Measurements from ENCODE around the gene TNF.

The TNF gene
- total RNA-seq: 1.7 to 8,571 (median 35.5) reads per million in 18 experiments

DNA sequence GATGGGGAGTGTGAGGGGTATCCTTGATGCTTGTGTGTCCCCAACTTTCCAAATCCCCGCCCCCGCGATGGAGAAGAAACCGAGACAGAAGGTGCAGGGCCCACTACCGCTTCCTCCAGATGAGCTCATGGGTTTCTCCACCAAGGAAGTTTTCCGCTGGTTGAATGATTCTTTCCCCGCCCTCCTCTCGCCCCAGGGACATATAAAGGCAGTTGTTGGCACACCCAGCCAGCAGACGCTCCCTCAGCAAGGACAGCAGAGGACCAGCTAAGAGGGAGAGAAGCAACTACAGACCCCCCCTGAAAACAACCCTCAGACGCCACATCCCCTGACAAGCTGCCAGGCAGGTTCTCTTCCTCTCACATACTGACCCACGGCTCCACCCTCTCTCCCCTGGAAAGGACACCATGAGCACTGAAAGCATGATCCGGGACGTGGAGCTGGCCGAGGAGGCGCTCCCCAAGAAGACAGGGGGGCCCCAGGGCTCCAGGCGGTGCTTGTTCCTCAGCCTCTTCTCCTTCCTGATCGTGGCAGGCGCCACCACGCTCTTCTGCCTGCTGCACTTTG is at the start of gene TNF:
Gene TNF, plus strand, starts transcription at position 231 of the 567 bp plus-strand sequence. Its CDS starts 177 bp downstream, at position 408.
- DNase-seq: peak; percentile 92 to 93

DNA sequence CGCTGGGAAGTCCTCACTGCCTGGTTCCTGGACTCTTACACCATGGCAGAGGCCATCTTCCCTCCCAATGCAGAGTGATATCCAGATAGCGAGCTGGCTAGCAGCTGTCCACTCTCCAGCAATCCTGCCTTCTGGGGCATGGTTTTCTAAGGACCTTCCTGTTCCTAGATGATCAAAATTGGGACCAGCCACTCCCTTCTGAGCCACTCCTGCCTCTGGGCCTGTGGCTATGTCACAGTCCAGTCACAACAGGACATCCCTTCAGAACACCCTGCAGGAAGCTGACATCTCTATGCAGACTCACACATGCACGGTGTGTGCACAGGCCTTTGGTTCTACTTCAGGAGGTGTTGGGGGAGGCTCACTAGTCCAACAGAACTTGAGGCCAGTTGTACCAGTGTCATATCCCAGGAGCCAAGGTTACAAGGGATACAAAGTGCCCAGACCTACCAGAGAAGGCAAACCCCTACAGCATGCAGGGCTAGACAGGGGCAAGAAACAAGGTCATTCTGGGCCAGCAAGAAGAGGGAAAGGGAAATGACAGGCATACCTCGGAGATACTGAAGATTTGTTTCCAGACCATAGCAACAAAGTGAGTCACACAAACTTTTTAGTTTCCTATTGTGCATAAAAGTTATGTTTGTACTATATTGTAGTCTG is 49.3 kb upstream of the TNF start:
- no peak for DNase-seq

DNA sequence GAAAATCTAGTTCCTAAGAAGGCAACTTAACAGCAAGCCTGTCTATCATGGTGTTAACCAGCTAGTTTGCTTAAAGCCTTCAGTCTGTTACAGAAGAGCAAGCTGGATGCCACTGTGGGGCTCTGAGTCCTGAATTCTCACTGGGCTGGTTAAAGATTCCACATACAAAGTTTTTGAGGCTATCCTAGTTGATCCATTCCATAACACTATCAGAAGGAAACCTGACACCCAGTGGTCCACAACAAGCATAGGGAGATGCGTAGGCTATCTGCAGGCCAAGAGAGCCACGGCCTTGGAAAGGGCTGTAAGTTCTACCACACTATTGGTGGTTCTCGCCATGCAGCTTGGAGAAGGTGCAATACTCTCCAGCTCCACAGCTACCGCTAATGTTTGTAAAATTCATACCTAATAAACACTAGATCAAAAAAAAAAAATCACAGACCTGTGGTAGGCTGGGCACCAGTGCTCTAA is 47.0 kb upstream of the TNF start:
- DNase-seq: peak in 1 of 2 donors; percentile 8

DNA sequence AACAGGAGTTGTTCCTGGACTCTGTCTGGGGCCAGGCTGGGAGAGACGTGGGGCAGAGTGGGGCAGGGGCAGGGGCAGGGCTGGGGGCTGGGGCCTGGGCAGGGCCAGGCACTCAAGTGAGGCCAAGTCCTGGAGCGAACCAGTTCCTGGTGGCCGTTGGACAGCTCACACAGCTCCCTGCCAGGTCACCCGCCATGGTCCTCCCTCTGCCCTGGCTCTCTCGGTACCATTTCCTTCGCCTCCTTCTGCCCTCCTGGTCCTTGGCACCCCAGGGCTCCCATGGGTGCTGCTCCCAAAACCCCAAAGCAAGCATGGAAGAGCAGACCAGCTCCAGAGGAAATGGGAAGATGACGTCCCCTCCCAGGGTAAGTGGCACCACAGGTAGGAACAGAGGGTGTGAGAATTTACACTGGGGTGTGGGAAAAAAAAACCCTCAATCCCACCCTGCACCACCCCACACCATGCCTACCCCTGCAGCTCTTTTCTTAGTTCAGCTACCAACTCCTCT is 46.5 kb upstream of the TNF start, which contains the start of gene MCCD1:
Gene MCCD1, plus strand, starts transcription at position 142 of the 508 bp plus-strand sequence. Its CDS starts 53 bp downstream, at position 195.
- no peak for DNase-seq

DNA sequence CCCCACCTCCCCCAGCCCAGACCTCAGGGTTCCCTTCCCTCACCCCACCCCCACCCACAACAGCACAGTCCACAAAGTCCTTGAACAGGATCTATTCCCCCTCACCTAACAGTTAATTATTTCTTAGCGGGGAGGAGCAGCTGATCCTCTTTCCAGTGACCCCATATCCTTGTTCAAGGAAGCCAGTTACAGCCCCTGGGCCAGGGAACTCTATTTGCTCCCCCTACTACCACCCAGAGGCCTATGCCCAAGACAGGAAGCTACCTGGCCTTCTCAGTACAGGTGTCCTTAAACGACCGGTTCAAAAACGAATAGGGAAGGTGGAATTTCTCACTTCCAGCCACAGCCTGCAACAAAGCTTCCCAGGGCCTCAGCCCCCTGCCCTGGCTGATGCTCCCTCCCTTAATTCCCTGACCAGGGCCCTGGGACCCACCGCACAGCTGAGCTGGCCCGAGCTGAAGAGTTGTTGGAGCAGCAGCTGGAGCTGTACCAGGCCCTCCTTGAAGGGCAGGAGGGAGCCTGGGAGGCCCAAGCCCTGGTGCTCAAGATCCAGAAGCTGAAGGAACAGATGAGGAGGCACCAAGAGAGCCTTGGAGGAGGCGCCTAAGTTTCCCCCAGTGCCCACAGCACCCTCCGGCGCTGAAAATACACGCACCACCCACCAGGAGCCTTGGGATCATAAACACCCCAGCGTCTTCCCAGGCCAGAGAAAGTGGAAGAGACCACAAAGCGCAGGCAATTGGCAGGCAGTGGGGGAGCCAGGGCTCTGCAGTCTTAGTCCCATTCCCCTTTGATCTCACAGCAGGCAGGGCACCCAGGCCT is 45.8 kb upstream of the TNF start:
- DNase-seq: no peak

DNA sequence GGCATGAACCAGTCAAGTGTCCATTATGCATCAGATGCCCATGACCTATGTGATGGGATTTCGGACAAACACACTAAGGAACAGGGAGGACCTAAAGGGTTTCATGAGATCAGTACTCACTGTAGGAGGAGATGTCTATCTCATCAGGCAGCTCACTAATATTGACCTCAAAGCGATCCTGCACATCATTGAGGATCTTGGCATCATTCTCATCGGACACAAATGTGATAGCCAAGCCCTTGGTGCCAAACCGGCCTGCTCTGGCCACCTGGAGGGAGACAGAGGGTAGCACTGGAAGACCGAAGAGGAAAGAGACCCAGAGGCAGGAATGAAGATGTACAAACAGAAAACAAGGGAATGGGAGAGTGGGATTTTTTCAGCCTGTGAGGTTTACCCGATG is 44.7 kb upstream of the TNF start:
- DNase-seq: no peak

DNA sequence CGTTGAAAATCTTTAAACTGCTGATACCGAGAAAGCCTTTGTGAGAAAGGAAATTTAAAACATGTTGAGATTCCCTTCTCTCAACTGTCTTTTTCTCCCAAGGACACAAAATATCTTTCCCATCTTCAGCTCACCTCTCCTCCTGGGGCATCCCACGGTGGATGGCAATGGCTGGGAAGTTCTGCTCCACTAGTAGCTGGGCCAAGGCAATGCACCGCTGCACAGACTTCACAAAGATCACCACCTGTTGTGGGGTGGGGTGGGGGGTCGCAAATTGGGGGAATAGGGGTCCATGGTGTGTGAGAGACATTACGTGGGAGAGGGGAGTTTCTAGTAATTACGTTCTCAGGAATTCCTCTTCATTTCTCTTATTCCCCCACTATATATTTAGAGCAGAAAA is 44.2 kb upstream of the TNF start:
- DNase-seq: no peak

DNA sequence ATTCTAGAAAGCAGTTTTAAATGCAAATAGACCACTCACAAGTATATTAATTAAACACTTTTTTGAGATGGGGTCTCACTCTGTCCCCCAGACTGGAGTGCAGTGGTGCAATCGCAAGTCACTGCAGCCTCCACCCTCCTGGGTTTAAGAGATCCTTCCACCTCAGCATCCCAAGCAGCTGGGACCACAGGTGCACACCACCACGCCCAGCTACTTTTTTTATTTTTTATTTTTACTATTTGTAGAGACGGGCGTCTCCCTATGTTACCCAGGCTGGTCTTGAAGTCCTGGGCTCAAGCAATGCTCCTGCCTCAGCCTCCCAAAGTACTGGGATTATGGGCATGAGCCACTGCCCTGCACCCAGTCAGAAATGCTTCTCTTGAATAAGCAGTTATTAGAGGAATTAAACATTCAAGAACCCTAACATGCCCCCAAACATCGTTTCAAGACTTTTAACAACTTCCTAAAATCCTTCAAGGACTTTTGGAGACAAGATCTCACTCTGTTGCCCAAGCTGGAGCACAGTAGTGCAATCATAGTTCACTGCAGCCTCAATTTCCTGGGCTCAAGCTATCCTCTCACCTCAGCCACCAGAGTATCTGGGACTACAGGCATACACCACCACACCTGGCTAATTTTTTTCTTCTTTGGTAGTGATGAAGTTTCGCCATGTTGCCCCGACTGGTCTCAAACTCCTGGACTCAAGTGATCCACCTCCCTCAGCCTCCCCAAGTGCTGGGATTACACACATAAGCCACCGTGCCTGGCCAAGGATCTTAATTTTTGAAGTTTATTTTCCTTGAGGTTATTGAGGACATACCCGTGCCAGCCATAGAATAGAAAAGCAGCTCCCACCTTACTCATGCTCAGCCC is 43.4 kb upstream of the TNF start:
- no peak for DNase-seq

DNA sequence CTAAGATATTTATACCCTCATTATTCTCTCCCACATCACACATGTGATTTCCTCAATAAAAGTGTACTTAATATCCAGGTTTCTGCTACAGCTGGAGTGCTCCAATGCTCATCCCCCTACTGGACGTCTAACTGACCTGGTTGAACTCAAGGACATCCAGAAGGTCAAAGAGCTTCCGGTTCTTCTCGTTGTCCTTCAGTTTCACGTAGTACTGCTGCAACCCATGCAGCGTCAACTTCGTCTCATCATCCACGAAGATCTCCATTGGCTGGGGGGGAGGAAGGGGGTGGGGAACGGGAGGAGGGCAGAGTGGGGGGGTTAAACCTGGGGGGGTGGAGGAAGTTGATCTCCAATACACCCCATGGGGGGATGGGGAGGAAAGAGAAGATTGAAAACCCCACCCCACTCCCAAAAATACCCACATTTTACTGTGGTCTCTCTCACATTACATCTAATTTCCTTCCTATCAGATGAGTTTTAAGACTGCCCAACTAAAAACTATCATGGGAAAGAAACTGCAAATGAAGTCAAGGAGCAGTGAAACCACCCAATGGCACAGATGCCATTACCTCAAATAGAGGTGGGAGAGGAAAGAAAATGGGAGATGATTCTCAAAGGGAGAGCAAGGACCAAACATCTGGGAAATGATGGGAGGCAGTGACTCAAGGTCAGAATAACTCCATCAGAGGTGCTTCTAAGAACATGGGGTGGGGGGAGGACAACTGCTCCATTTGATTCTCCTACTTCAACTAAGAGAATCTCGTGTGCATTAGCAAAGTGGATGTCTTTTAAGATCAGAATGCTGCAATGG is 42.5 kb upstream of the TNF start:
- DNase-seq: no peak

DNA sequence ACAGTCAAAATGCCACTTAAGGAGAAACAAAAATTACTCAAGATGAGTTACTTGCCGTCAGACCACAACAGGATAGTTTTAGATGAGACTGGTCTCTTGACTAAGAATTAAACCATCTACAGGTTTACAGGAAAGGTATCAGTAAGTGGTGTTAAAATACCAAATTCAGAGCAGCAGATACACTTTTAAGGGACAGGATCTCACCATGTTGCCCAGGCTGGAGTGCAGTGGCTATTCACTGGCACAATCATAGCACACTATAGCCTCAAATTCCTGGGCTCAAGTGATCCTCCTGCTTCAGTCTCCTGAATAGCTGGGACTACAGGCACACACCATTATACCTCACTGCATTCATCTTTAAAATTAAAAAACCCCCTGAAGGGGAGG is 41.9 kb upstream of the TNF start:
- DNase-seq: no peak

DNA sequence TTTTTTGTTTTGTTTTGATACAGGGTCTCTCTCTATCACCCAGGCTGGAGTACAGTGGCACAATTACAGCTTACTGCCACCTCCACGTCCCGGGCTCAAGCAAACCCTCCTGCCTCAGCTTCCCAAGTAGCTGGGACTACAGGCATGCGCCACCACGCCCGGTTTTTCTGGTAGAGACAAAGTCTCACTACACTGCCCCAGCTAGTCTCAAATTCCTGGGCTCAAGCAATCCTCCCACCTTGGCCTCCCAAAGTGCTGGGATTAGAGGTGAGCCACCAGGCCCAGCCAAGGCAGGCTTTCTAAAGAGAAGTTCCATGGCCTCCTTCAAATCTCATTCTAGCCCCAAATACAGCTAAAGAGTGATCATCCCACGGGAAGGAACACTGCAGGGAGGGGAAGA is 41.4 kb upstream of the TNF start:
- no peak for DNase-seq

DNA sequence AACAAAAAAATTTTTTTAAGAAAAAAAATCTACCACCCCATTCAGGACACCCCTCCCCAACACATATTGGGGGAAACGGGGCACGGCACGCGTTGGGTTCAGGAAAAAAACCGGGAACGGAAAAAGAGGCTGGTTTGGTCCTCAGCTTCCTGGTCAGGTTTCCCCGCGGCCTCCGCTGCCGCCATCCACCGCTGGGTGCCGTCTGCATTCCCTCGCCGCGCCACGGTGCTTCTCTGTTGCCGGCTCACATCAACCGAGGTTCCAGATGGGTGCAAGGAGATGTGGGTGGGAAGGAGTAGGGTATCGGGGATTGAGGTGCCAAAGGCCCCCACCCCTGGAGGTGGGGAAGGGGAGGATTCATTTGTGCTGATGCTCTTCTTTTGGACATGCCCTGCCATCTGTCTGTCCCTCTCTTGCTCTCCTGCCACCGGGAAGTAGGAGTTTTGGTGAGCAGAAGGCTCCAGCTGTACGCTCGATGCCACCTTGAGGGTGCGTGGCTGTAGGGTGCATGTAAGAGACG is 40.8 kb upstream of the TNF start:
- no peak for DNase-seq

DNA sequence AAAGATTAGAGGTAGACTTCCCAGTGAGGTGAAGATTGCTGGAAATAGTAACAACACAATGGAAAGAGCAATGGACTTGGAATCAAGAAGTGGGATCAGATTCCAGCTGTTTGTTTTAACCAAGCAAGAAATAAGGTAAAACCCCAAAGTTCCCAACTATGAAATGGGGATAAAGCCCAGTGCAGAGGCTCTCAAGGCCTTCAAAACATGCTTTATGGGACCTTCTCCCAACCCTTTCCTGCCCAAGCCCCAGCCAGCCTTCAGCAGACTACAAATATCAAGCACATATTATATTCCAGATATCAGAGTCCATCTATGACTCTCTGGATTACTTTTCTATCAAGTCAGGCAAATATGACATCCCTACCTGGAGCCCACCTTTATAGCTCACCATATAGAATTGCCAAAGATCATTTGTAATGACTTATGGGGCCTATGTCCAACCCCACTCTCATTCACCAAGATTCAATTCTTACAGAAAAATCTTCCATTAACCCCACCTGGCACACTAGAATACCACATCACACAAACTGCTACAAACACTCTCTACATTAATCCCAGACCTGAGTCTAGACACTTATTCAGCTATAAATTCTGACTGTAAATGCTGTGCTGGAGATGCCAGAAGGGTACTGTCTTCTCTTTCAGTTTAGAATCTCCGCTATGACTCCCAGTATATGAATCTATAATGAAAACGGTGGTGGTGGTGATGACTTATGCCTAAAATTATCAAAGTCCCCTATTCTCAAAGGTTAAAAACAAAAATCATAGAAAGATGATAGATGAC is 39.6 kb upstream of the TNF start:
- no peak for DNase-seq

DNA sequence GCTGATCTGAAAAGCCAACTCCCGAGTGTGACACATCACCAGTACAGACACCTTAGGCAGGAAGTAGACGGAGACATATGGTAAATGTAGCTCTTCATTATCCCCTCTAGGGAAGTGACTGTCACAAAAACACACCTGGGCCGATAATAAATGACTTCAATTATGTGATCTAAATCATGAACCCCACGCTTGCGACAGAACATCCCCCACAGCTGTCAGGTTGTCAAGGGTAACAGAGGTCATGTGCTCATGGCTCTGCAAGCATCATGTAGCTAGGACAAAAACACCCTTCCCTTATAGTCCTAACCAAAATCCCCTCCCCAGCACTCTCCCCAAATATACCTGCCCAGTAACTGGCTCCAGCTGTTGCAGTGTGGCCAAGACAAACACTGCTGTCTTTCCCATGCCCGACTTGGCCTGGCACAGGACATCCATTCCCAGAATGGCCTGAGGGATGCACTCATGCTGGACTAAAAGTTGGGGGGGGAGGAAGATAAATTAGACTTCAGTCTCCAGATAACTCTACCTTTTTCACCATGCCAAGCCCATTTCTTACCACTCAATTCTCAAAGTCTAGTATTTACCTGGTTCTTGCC is 36.5 kb upstream of the TNF start:
- DNase-seq: no peak

DNA sequence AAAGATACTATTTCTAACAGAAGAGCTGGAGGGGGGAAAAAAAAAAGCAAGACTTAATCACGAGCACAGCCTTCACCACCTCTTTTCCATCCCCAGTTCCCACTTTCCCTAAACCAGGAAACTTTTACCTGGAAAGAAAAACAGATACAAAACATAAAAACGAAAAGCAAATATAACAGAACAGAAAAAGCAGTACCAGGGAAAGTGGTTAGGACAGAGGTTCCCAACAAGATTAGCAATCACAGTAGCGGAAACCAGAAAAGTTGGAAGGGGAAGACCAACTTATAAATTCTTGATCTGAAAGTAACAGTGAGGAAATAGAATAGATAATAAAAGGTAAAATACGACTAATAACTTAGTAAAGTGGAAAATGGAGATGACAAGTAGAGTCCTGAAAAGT is 34.7 kb upstream of the TNF start:
- no peak for DNase-seq

DNA sequence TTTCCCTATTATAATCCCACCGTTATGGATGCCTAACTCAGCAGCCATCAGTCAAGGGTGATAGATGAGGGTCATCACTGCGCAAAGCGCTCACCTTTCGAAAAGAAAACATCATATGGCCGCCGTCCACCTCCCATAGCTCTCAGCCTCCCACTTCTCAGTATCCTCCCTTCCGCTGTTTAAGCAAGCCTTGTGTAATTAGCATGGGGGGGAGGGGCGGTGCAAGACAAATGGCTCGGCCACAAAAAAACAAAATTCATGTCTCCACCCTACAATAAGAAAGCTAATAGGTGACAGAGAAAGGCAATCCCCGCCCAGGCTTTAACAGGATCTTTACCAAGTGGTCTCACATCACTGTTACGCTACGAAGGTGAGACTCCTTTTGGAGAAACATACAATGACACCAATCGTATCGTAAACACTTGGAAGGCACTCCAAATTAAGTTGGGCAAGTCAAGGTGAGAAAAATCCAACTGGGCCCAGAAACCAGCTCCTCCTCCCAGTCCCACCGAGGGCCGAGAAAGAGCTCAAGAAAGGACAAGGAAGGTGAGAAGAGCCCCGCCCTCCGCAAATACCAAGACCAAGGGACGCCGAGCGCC is 34.2 kb upstream of the TNF start:
- peak; percentile 63 to 69 for DNase-seq

DNA sequence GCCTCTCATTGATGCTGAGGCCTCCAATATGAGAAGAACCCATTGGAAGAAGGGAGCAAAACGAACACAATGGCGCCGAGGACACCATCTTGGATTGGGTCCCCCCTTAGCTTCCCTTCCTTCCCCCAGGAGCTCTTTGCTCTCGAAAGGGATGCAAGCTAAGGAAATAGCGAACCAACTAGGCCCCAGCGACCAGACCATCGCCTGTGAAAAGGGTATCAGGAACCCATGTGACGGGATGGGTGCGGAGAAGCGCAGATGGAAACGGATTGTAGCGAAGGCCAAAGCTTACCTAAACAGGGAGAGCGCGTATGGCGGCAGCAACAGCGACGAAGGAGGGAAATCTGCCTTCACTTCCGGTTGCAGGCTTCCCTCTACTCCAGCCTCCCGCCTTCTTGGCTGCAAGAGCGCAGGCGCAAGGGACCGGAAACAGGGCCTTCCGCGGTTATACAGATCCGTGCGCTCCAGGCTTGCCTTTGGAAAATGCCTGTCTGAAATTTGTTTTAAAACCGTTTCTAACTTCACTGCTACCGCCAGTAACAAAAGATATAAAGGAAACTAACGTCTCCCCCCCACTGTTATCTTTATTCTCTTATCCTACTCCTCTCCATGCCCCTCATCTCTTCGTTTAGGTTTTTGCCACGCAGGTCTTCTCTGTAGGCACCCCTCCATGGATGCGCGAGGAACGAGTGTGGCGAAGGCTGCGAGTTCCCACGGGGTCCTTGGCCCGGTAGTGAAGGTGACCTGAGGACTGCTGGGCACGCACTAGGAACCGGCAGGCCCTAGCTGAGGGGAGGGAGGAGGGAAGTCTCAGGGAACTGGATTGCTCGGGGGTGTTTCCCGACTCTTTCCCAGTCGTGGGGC is 33.5 kb upstream of the TNF start, which contains the start of gene DDX39B:
Gene DDX39B, minus strand, starts transcription at position 346 of the 864 bp plus-strand sequence. CDS start 1,471 bp downstream, outside the sequence.
- DNase-seq: peak; percentile 97 to 99

DNA sequence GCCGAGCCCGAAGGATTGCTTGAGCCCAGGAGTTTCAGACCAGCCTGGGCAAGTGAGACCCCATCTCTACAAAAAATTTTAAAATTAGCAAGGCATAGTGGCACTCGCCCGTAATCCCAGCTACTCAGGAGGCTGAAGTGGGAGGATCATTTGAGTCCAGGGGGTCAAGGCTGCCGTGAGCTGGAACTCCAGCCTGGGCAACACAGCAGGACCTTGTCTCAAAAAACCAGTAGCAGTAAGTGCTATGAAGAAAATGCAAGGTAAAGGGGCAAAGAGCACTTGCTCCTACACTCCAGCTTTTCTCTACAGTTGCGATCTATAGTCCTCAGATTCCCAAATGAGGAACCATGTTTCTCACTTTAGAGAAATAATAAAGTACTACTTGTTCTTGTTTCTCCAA is 31.7 kb upstream of the TNF start:
- DNase-seq: no peak
